DMS153 (cell line): Measurements from ENCODE around the gene LY6G6C.
A peak's percentile ranks its signal among the peaks of the same experiment; 100 is the strongest.

Experiments
- DNase-seq: peaks from one replicate; lab custom pipeline; 2025; lab: John Stamatoyannopoulos, UW

LY6G6C gene

DNA sequence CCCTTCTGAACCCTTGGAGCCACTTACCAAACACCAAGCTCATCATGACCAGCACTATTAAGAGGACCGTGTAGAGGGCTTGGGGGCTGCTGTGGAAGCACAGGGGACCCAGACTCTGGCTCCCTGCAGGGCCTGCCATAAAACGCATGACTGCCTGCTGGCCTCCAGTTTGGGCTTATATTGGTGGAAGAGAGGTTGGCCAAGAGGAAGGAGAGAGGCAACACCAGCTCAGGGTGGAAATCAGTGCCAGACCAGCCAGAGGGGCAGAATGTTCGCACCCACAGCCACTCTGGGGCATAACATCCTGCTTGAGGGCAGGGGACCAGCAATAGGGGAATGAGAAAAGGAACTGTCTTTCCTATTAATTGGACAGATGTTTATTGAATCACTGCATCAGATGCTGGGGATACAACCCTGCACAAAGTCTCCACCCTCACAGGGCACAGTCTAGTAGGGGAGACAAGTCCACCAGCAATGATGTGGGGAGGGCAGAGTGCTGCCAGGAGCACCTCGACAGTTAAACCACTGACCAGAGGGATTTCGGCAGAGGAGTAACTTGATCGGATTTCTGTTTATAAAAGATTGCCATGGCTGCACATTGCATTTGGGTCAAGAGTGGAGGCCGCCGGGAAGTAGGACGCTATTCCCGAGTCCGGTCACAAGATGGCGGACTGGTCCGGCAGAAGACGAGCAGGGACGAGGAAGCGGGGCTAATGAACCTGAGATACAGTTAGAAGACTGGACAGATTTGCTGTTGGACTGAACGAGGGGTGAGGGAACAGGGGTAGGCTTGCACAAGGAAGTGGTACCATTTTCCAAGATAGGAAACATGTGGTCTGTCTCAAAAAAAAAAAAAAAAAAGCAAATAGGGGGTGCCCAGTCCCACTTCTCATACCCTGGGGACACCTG lies 41.1 kb downstream of the LY6G6C start, which contains the start of gene LY6G5C:
TSS of gene LY6G5C (minus strand) at position 842 of the 909 bp plus-strand sequence. CDS start at position 148, 694 bp downstream.
- DNase-seq: peak; percentile 89

- DNase-seq: no peak
Measured at GRCh38 chr6:31677955-31678354, 43.6 kb downstream of the LY6G6C start.

DNA sequence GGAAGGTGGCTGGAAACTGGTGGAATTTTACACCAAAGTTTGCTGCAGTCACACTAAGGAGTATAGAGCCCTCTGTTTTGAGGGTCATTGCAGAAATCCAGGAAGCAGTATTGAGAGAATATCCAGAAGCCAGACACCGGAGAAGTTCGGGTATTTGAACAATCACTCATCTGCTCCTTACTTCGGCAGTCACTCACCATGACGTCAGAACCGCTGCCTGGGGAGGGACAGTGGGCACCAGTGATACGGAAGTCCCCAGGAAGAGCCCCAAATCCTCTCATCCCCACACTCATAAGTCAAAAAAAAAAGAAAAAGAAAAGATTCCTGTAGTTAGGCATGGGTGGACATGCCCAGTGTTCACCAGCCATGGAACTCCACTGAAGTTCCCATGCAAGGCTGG lies 44.6 kb downstream of the LY6G6C start:
- DNase-seq: no peak

GRCh38 chr6:31676322-31676903 lies 45.1 kb downstream of the LY6G6C start:
- DNase-seq: no peak

GRCh38 chr6:31669676-31670075 lies 51.9 kb downstream of the LY6G6C start, which contains the start of gene LY6G5B:
Gene LY6G5B (plus strand): TSS chr6:31669976. CDS start chr6:31670951, 975 bp downstream.
- no peak for DNase-seq
